HEK293T (cell line): ENCODE results near the gene DND1.

ENCODE experiments used
- ELF4 ChIP-seq: fragments of 450-650 bp; IDR thresholded peaks from 2 replicates; pipeline ENCODE4 v1.6.1; 2017; ENCODE audit warnings: antibody characterized with exemption
- FOXA1 ChIP-seq: fragments of 450-650 bp; IDR thresholded peaks from 2 replicates; pipeline ENCODE4 v1.6.1; 2016; ENCODE audit warnings: mild to moderate bottlenecking
- FOXM1 ChIP-seq: fragments of 450-650 bp; IDR thresholded peaks from 2 replicates; pipeline ENCODE4 v1.6.1; 2017; ENCODE audit warnings: mild to moderate bottlenecking, borderline replicate concordance
- NFRKB ChIP-seq: fragments of 450-650 bp; IDR thresholded peaks from 2 replicates; pipeline ENCODE4 v1.6.1; 2016; ENCODE audit warnings: mild to moderate bottlenecking, moderate library complexity
- ZNF384 ChIP-seq: fragments of 450-650 bp; IDR thresholded peaks from 2 replicates; pipeline ENCODE4 v1.6.1; 2016

DNA sequence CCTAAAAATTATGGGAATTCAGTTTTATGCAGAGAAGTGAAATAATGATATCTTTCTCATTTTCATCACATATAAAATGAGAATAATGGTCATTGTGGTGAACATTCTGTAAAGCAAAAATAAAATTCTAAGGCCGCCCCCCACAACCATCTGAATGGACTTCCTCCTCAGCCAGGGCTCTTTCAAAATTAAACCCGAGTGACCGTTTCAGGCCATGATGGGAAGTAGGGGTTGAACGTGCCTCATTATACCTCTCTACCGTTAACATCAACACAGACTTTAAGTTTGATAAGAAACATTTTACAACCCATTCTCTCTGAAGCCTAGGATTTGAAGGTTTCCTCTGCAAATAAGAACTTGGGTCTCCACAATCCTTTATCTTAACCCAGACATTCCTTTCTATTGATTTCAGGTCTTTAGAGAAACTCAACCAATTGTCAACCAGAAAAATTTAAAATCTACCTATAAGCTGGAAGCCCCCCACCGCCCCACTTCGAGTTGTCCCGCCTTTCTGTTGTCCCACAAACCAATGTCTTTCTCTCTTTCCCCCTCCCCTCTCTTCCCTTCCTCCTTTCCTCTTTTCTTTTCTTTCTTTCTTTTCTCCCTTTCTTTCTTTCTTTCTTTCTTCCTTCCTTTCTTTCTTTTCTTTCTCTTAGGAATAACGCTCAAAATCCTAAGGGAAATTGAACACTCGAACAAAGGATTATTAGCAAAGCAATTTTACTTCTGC, 35.8 kb downstream of the DND1 start:
- TF ChIP-seq FOXA1: no peak
- TF ChIP-seq NFRKB: no peak
- no peak for TF ChIP-seq FOXM1
- no peak for TF ChIP-seq ELF4
- no peak for TF ChIP-seq ZNF384
